HEK293 (cell line): ENCODE measurements around the gene MKLN1.

ENCODE experiments used
- CTCF ChIA-PET: fragments of 350-600 bp; formaldehyde crosslinking; extraction: SDS; loops from one replicate; lab custom pipeline; 2021; ENCODE audit warnings: antibody characterized with exemption; lab: Yijun Ruan, JAX
- POLR2A ChIA-PET: fragments of 300-600 bp; formaldehyde crosslinking; extraction: SDS; loops from one replicate; lab custom pipeline; 2020; ENCODE audit warnings: antibody characterized with exemption, inconsistent platforms; lab: Yijun Ruan, JAX
- H3K27ac ChIP-seq: fragments of 200-500 bp; sonication (Bioruptor generic); 2 replicates; pipeline ENCODE4 v1.5.1; 2014; ENCODE audit warnings: low read depth, low read length, control low read depth, inconsistent platforms; ENCODE audit errors: extremely low read depth
- H3K36me3 ChIP-seq, 2 experiments: fragments of 200-500 bp in 1 of 2; sonication (Bioruptor generic) in 1 of 2; 1 replicate in 1 of 2; 2 replicates in 1 of 2; pipeline ENCODE4 v1.5.1; 2014 to 2017; ENCODE audit warnings: inconsistent platforms in 2 of 2, low read length in 2 of 2; ENCODE audit not compliant: control insufficient read depth in 2 of 2, insufficient read depth in 1 of 2
- H3K4me1 ChIP-seq: fragments of 200-500 bp; sonication (Bioruptor generic); 2 replicates; pipeline ENCODE4 v1.5.1; 2014; ENCODE audit warnings: mild to moderate bottlenecking, low read length, inconsistent platforms; ENCODE audit not compliant: control insufficient read depth, insufficient read depth
- H3K4me3 ChIP-seq: 2 replicates; pipeline ENCODE4 v1.5.1; 2011; ENCODE audit warnings: low read depth, mild to moderate bottlenecking, control low read depth, low read length, moderate library complexity
- H3K9me3 ChIP-seq: fragments of 200-500 bp; sonication (Bioruptor generic); 2 replicates; pipeline ENCODE4 v1.5.1; 2014; ENCODE audit warnings: low read depth, low read length, inconsistent platforms; ENCODE audit not compliant: control insufficient read depth, insufficient read depth
- GLIS1 ChIP-seq: fragments of 450-650 bp; formaldehyde crosslinking; IDR thresholded peaks from 2 replicates; pipeline ENCODE4 v1.5.1; 2016; ENCODE audit warnings: missing biosample characterization, missing genetic modification characterization
- GLIS2 ChIP-seq: fragments of 450-650 bp; formaldehyde crosslinking; IDR thresholded peaks from 2 replicates; pipeline ENCODE4 v1.5.1; 2016; ENCODE audit warnings: missing biosample characterization, missing genetic modification characterization
- IKZF3 ChIP-seq: fragments of 450-650 bp; IDR thresholded peaks from 2 replicates; pipeline ENCODE4 v1.5.0; 2018; ENCODE audit warnings: missing biosample characterization, mild to moderate bottlenecking, missing genetic modification characterization, moderate library complexity
- RBAK ChIP-seq: fragments of 450-650 bp; formaldehyde crosslinking; IDR thresholded peaks from 2 replicates; pipeline ENCODE4 v1.5.1; 2016; ENCODE audit warnings: missing biosample characterization, missing genetic modification characterization
- TRIM28 ChIP-seq: IDR thresholded peaks from 2 replicates; pipeline ENCODE4 v1.6.1; 2011; ENCODE audit warnings: low read length, control low read depth, borderline replicate concordance
- TSHZ1 ChIP-seq: fragments of 450-650 bp; formaldehyde crosslinking; IDR thresholded peaks from 2 replicates; pipeline ENCODE4 v1.5.1; 2016; ENCODE audit warnings: missing biosample characterization, missing genetic modification characterization, borderline replicate concordance
- YY2 ChIP-seq: fragments of 450-650 bp; formaldehyde crosslinking; IDR thresholded peaks from 2 replicates; pipeline ENCODE4 v1.5.1; 2016; ENCODE audit warnings: missing biosample characterization, missing genetic modification characterization
- ZBTB20 ChIP-seq: fragments of 450-650 bp; formaldehyde crosslinking; IDR thresholded peaks from 2 replicates; pipeline ENCODE4 v1.5.1; 2016; ENCODE audit warnings: missing biosample characterization, missing genetic modification characterization
- ZBTB26 ChIP-seq: fragments of 450-650 bp; formaldehyde crosslinking; optimal IDR thresholded peaks from 2 replicates; pipeline ENCODE3; 2016; ENCODE audit warnings: missing biosample characterization, mild to moderate bottlenecking, missing genetic modification characterization
- ZNF146 ChIP-seq: fragments of 450-650 bp; formaldehyde crosslinking; IDR thresholded peaks from 2 replicates; pipeline ENCODE4 v1.5.1; 2016; ENCODE audit warnings: missing biosample characterization, missing genetic modification characterization
- ZNF19 ChIP-seq: fragments of 450-650 bp; formaldehyde crosslinking; IDR thresholded peaks from 2 replicates; pipeline ENCODE4; 2016; ENCODE audit warnings: missing biosample characterization, missing genetic modification characterization, low read depth
- ZNF266 ChIP-seq: fragments of 450-650 bp; formaldehyde crosslinking; IDR thresholded peaks from 2 replicates; pipeline ENCODE4 v1.5.1; 2016; ENCODE audit warnings: missing biosample characterization, missing genetic modification characterization, low read depth
- ZNF274 ChIP-seq, 2 experiments: fragments of 200-500 bp in 1 of 2; fragments of 450-650 bp in 1 of 2; sonication (Bioruptor generic) in 1 of 2; formaldehyde crosslinking in 1 of 2; IDR thresholded peaks; 2 replicates each; pipeline versions ENCODE4 v1.5.1 to v1.6.1; 2014 to 2016; ENCODE audit warnings: borderline replicate concordance in 1 of 2, inconsistent platforms in 1 of 2, low read length in 1 of 2, missing biosample characterization in 1 of 2, missing genetic modification characterization in 1 of 2
- ZNF280C ChIP-seq: fragments of 450-650 bp; formaldehyde crosslinking; IDR thresholded peaks from 2 replicates; pipeline ENCODE4 v1.5.1; 2016; ENCODE audit warnings: missing biosample characterization, missing genetic modification characterization
- ZNF280D ChIP-seq: fragments of 450-650 bp; formaldehyde crosslinking; IDR thresholded peaks from 2 replicates; pipeline ENCODE4 v1.5.1; 2016; ENCODE audit warnings: missing biosample characterization, missing genetic modification characterization
- ZNF302 ChIP-seq: fragments of 450-650 bp; formaldehyde crosslinking; IDR thresholded peaks from 2 replicates; pipeline ENCODE4 v1.5.1; 2016; ENCODE audit warnings: missing biosample characterization, missing genetic modification characterization, low read depth
- ZNF510 ChIP-seq: fragments of 450-650 bp; formaldehyde crosslinking; IDR thresholded peaks from 2 replicates; pipeline ENCODE4 v1.5.1; 2018; ENCODE audit warnings: mild to moderate bottlenecking, missing genetic modification characterization, missing biosample characterization; ENCODE audit not compliant: insufficient replicate concordance
- ZNF549 ChIP-seq: fragments of 450-650 bp; IDR thresholded peaks from 2 replicates; pipeline ENCODE4 v1.5.1; 2018; ENCODE audit warnings: missing biosample characterization, missing genetic modification characterization, mild to moderate bottlenecking, inconsistent platforms, moderate library complexity
- ZNF555 ChIP-seq: fragments of 450-650 bp; formaldehyde crosslinking; conservative IDR thresholded peaks from 2 replicates; pipeline ENCODE4 v1.5.1; 2017; ENCODE audit warnings: missing biosample characterization, mild to moderate bottlenecking, missing genetic modification characterization, inconsistent platforms
- ZNF558 ChIP-seq: fragments of 450-650 bp; formaldehyde crosslinking; IDR thresholded peaks from 2 replicates; pipeline ENCODE4 v1.5.1; 2016; ENCODE audit warnings: missing biosample characterization, missing genetic modification characterization
- ZNF585B ChIP-seq: fragments of 450-650 bp; formaldehyde crosslinking; IDR thresholded peaks from 2 replicates; pipeline ENCODE4 v1.5.1; 2016; ENCODE audit warnings: missing biosample characterization, missing genetic modification characterization
- ZNF629 ChIP-seq: fragments of 450-650 bp; formaldehyde crosslinking; IDR thresholded peaks from 2 replicates; pipeline ENCODE4 v1.5.1; 2017; ENCODE audit warnings: missing biosample characterization, missing genetic modification characterization
- ZNF664 ChIP-seq: fragments of 450-650 bp; formaldehyde crosslinking; IDR thresholded peaks from 2 replicates; pipeline ENCODE4 v1.5.1; 2016; ENCODE audit warnings: missing biosample characterization, missing genetic modification characterization
- ZNF777 ChIP-seq: fragments of 450-650 bp; formaldehyde crosslinking; IDR thresholded peaks from 2 replicates; pipeline ENCODE4 v1.5.1; 2017; ENCODE audit warnings: missing biosample characterization, missing genetic modification characterization, borderline replicate concordance
- ZSCAN30 ChIP-seq: fragments of 450-650 bp; IDR thresholded peaks from 2 replicates; pipeline ENCODE4 v1.5.1; 2018; ENCODE audit warnings: missing biosample characterization, mild to moderate bottlenecking, missing genetic modification characterization, moderate library complexity

Gene MKLN1

GRCh38 chr7:131532570-131533091, 205.0 kb downstream of the MKLN1 start:
- Histone ChIP-seq H3K36me3 (no peaks in the 10 kb centered on the region), H3K4me1 (no peaks in the 10 kb centered on the region), H3K9me3 (no peaks in the 10 kb centered on the region), H3K4me3 (no peak overlapping the region), H3K27ac (no peak overlapping the region)
- CTCF ChIA-PET = no interaction called here
- TF ChIP-seq YY2 (tag by site-specific recombination) = no peak
- TF ChIP-seq ZNF664 (tag by site-specific recombination) = no peak
- no peak for TF ChIP-seq ZNF274 (IDR thresholded peaks at IDR 0.05; ENCODE audit: low read length)
- no peak for TF ChIP-seq ZNF274 (tag by site-specific recombination; IDR thresholded peaks at IDR 0.05; ENCODE audit: borderline replicate concordance)
- TF ChIP-seq ZNF302 (tag by site-specific recombination) = no peak
- no peak for TF ChIP-seq ZNF266 (tag by site-specific recombination)
- TF ChIP-seq RBAK (tag by site-specific recombination) = no peak
- TF ChIP-seq ZNF280C = no peak
- no peak for TF ChIP-seq ZBTB26
- TF ChIP-seq TRIM28 = no peak
- TF ChIP-seq ZNF555 (tag by site-specific recombination) = no peak
- TF ChIP-seq GLIS1 (tag by site-specific recombination) = no peak
- TF ChIP-seq ZNF777 (tag by site-specific recombination) = no peak
- POLR2A ChIA-PET = interaction anchor here (0.6 kb wide), 2 partner anchors 30 to 100 kb away, joined by 8 to 10 read pairs; no protein-coding TSS in a partner anchor

- Histone ChIP-seq H3K9me3 (no peaks in the 10 kb centered on the region), H3K27ac (no peak overlapping the region), H3K36me3 (no peaks in the 10 kb centered on the region), H3K4me3 (no peak overlapping the region), H3K4me1 (no peaks in the 10 kb centered on the region)
- ChIA-PET CTCF (interaction anchor here (5.7 kb wide), 1 partner anchor 13 kb away, joined by 39 read pairs; no protein-coding TSS in a partner anchor), POLR2A (interaction anchor here (1.0 kb wide), 1 partner anchor 8 kb away, joined by 3 read pairs; no protein-coding TSS in a partner anchor)
- TF ChIP-seq ZNF549 (tag by site-specific recombination) = no peak
- no peak for TF ChIP-seq ZNF585B (tag by site-specific recombination)
- no peak for TF ChIP-seq ZNF280D (tag by site-specific recombination)
- no peak for TF ChIP-seq ZNF510 (tag by site-specific recombination)
- no peak for TF ChIP-seq ZNF629 (tag by site-specific recombination)
- TF ChIP-seq TSHZ1 (tag by site-specific recombination) = no peak
- no peak for TF ChIP-seq ZNF558 (tag by site-specific recombination)
- TF ChIP-seq YY2 (tag by site-specific recombination) = no peak
- TF ChIP-seq ZSCAN30 (tag by site-specific recombination) = no peak
- no peak for TF ChIP-seq ZNF146
- TF ChIP-seq IKZF3 (tag by site-specific recombination) = no peak
- no peak for TF ChIP-seq ZBTB20 (tag by site-specific recombination)
- TF ChIP-seq GLIS2 (tag by site-specific recombination) = no peak
- no peak for TF ChIP-seq ZNF19
These were observed 205.5 kb downstream of the MKLN1 start for GRCh38 chr7:131533151-131533559.
